Upper lobe of left lung (tissue), 4 donors: ENCODE results near the gene KIF23.
A peak's percentile ranks its signal among the peaks of the same experiment; 100 is the strongest.

ENCODE experiments used
- POLR2A ChIP-seq, 4 donors: fragments of 450-650 bp; IDR thresholded peaks; one replicate each; pipeline ENCODE4 v1.5.1; 2016 to 2017; ENCODE audit warnings: antibody characterized with exemption in 4 of 4, mild to moderate bottlenecking in 2 of 4
- POLR2AphosphoS5 ChIP-seq, 2 donors: sonication (generic); formaldehyde crosslinking; IDR thresholded peaks; one replicate each; pipeline ENCODE4 v1.5.1; 2017; ENCODE audit warnings: antibody characterized with exemption in 2 of 2
- TF ChIP-seq, protein P1 (sequence below), 6 experiments: fragments of 450-650 bp in 4 of 6; fragments of 200-600 bp in 2 of 6; sonication (generic) in 2 of 6; IDR thresholded peaks; one replicate each; pipeline ENCODE4 v1.5.1; 2016 to 2019; ENCODE audit warnings: antibody characterized with exemption in 6 of 6

DNA sequence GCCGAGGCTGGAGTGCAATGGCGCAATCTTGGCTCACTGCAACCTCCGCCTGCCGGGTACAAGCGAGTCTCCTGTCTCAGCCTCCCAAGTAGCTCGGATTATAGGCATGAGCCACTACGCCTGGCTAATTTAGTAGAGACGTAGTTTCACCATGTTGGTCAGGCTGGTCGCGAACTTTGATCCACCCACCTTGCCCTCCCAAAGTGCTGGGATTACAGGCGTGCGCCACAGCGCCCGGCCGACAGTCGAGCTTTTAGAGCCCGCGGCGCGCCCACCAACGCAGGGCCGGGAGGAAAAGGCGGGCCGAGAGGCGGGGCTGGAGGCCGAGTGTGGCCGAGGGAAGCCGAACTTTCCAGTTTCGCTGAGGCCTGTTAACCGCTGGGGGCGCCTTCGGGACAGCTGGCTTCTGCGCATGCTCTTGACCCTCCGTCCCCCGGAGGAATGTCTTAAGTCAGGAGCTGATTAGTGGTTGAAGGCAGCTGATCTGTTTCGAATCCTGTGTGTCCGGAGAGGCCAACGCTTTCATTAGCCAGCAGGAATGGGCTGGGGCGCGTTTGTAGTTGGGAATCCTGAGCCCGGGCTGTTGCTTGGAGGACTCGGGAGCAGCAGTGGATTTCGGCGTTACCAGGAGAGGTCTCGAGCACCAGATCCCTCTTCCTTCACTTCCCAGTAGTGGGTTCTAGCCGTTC lies 48.5 kb downstream of the KIF23 start:
- TF ChIP-seq, protein P1, sequence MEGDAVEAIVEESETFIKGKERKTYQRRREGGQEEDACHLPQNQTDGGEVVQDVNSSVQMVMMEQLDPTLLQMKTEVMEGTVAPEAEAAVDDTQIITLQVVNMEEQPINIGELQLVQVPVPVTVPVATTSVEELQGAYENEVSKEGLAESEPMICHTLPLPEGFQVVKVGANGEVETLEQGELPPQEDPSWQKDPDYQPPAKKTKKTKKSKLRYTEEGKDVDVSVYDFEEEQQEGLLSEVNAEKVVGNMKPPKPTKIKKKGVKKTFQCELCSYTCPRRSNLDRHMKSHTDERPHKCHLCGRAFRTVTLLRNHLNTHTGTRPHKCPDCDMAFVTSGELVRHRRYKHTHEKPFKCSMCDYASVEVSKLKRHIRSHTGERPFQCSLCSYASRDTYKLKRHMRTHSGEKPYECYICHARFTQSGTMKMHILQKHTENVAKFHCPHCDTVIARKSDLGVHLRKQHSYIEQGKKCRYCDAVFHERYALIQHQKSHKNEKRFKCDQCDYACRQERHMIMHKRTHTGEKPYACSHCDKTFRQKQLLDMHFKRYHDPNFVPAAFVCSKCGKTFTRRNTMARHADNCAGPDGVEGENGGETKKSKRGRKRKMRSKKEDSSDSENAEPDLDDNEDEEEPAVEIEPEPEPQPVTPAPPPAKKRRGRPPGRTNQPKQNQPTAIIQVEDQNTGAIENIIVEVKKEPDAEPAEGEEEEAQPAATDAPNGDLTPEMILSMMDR (IDR thresholded peaks at IDR 0.05), result peak; percentile 83 to 97 (median 94)
- TF ChIP-seq POLR2A (IDR thresholded peaks at IDR 0.05), result peak in 3 of 4 donors; percentile 56 to 94 (median 71)
- peak; percentile 48 to 93 for TF ChIP-seq POLR2AphosphoS5 (IDR thresholded peaks at IDR 0.05)
